Spleen (tissue), 11 donors: Measurements from ENCODE around the gene SDK1. TPM values are rescaled to one million over a fixed set of nuclear protein-coding genes. Genes with fewer than 3 reads are reported as not detected.

Experiments used
- DNase-seq: peaks from one replicate; pipeline ENCODE4 v3.0.0-alpha.2; 2020
- H3K27ac ChIP-seq, 8 donors: fragments of 200-600 bp; sonication (generic) in 7 of 8; 1 replicate in 4 of 8; 2 replicates in 4 of 8; pipeline versions ENCODE4 v1.5.0 to v1.8.0; 2016 to 2021; ENCODE audit warnings: inconsistent platforms in 4 of 8, mild to moderate bottlenecking in 4 of 8, moderate library complexity in 1 of 8
- H3K27me3 ChIP-seq, 7 donors: fragments of 200-600 bp; sonication (generic) in 6 of 7; replicated peaks in 1 of 7; 1 replicate in 4 of 7; 2 replicates in 3 of 7; pipeline versions ENCODE4 v1.5.0 to v1.8.0; 2016 to 2021; ENCODE audit warnings: inconsistent platforms in 3 of 7, mild to moderate bottlenecking in 1 of 7
- H3K36me3 ChIP-seq, 6 donors: fragments of 200-600 bp; sonication (generic) in 5 of 6; 1 replicate in 4 of 6; 2 replicates in 2 of 6; pipeline versions ENCODE4 v1.5.0 to v1.8.0; 2016 to 2021; ENCODE audit warnings: inconsistent platforms in 2 of 6
- H3K4me1 ChIP-seq, 6 donors: fragments of 200-600 bp; sonication (generic) in 5 of 6; 1 replicate in 3 of 6; 2 replicates in 3 of 6; pipeline versions ENCODE4 v1.5.0 to v1.8.0; 2016 to 2021; ENCODE audit warnings: inconsistent platforms in 3 of 6
- H3K4me3 ChIP-seq, 8 donors: fragments of 200-600 bp; sonication (generic) in 7 of 8; 1 replicate in 4 of 8; 2 replicates in 4 of 8; pipeline versions ENCODE4 v1.5.0 to v1.8.0; 2016 to 2021; ENCODE audit warnings: inconsistent platforms in 4 of 8, mild to moderate bottlenecking in 4 of 8, moderate library complexity in 2 of 8
- H3K9me3 ChIP-seq, 8 donors: fragments of 200-600 bp; sonication (generic) in 7 of 8; 1 replicate in 4 of 8; 2 replicates in 4 of 8; pipeline versions ENCODE4 v1.5.0 to v1.8.0; 2016 to 2021; ENCODE audit warnings: inconsistent platforms in 4 of 8
- CTCF ChIP-seq, 11 experiments: fragments of 200-600 bp in 7 of 11; fragments of 450-650 bp in 4 of 11; sonication (generic) in 4 of 11; IDR thresholded peaks in 8 of 11; conservative IDR thresholded peaks in 3 of 11; 1 replicate in 7 of 11; 2 replicates in 4 of 11; pipeline versions ENCODE4 v1.4.0 to v1.8.0; 2016 to 2021; ENCODE audit warnings: antibody characterized with exemption in 11 of 11, inconsistent platforms in 4 of 11, mild to moderate bottlenecking in 1 of 11
- POLR2A ChIP-seq, 3 donors: fragments of 450-650 bp; IDR thresholded peaks; one replicate each; pipeline ENCODE4 v1.5.1; 2017; ENCODE audit warnings: antibody characterized with exemption in 3 of 3, mild to moderate bottlenecking in 1 of 3
- POLR2AphosphoS5 ChIP-seq, 3 donors: sonication (generic); formaldehyde crosslinking; IDR thresholded peaks; one replicate each; pipeline ENCODE4 v1.5.1; 2017; ENCODE audit warnings: antibody characterized with exemption in 3 of 3
- WGBS, 5 donors: extraction: QIAGEN DNeasy Blood & Tissue Kit in 3 of 5; methylation state at CpG; one replicate each; pipeline versions ENCODE4 v1.1.5 to v1.1.7; 2013 to 2018; 5-methylcytosine and 5-hydroxymethylcytosine counted together
- intact Hi-C: fragments of 100-400 bp; cut with DNase I; formaldehyde crosslinking; loops from one replicate; pipeline ENCODE4 v1.15.0; 2023; ENCODE audit warnings: low total_unique reads
- polyA plus RNA-seq, 3 donors: library from polyadenylated mRNA; stranded (reverse); fragments of 200-250 nt; gene quantifications; one replicate each; pipeline ENCODE4 v1.2.1, GENCODE V29; 2013
- total RNA-seq, 7 donors: library from RNA; depleted of rRNA in 3 of 7; stranded (reverse); fragments of >200 nt in 3 of 7; fragmentation: NEBNext Ultra II Directional in 4 of 7; extraction: Animal tissue kit (Norgen Biotek cat#: 25700) in 4 of 7; gene quantifications; one replicate each; pipeline versions ENCODE4 v1.1.0 to v1.2.1, GENCODE V29; 2016 to 2021
- donor health status: healthy with polysubstance abuse.
- donor health status: DM: no; HTN: no; CAD: no; lungs with moderate emphysema.
- donor health status: DM: no; HTN: no; CAD: no.
- donor health status: Bipolar disorder and iron deficiency.
- donor health status: healthy.
- donor health status: DM: no; HTN: no; CAD: no.
- donor health status: DM: yes; HTN: yes; CAD: no.

SDK1 gene
- total and polyA plus RNA-seq, 10 donors = 3.2 to 54.1 (median 35.1) TPM

GRCh38 chr7:3781607-3782006 is 480.6 kb downstream of the SDK1 start:
- 72 to 84% (median 83%) methylated on average over 1 of the region's 1 CpG for WGBS, 5 donors
- no peak for DNase-seq
- no peaks in the 10 kb centered on the region for H3K4me1 ChIP-seq
- H3K9me3 ChIP-seq = peaks cover 0 to 49% (median 30%) of the 10 kb centered on the region in 8 donors
- no peak overlapping the region for H3K27ac ChIP-seq
- no peaks in the 10 kb centered on the region for H3K36me3 ChIP-seq
- H3K27me3 ChIP-seq = peaks cover 0 to 3% (median 0%) of the 10 kb centered on the region in 7 donors
- no peak for TF ChIP-seq POLR2AphosphoS5 (IDR thresholded peaks at IDR 0.05)
- TF ChIP-seq POLR2A (IDR thresholded peaks at IDR 0.05) = no peak
- TF ChIP-seq CTCF (IDR thresholded peaks at IDR 0.05 in 8 of 11, conservative IDR thresholded peaks at IDR 0.05 in 3 of 11) = no peak
- intact Hi-C loops = no loop called here
- H3K4me3 ChIP-seq = no peak overlapping the region

- peak in 2 of 11 experiments; percentile 7 to 33 for TF ChIP-seq CTCF (IDR thresholded peaks at IDR 0.05 in 8 of 11, conservative IDR thresholded peaks at IDR 0.05 in 3 of 11)
- TF ChIP-seq POLR2A (IDR thresholded peaks at IDR 0.05) = no peak
- TF ChIP-seq POLR2AphosphoS5 (IDR thresholded peaks at IDR 0.05) = peak in 1 of 3 donors; percentile 43
- Histone ChIP-seq H3K4me3 (no peak overlapping the region), H3K27ac (no peak overlapping the region), H3K9me3 (peaks cover 0 to 13% (median 2%) of the 10 kb centered on the region in 8 donors), H3K36me3 (no peaks in the 10 kb centered on the region), H3K4me1 (peaks cover 0 to 8% (median 0%) of the 10 kb centered on the region in 6 donors), H3K27me3 (peaks cover 0 to 10% (median 0%) of the 10 kb centered on the region in 7 donors)
- intact Hi-C loops = no loop called here
- no peak for DNase-seq
- 42 to 54% (median 51%) methylated on average over 15 of the region's 15 CpGs for whole genome bisulfite sequencing, 5 donors
These were observed 486.7 kb downstream of the SDK1 start for GRCh38 chr7:3787717-3788264.

GRCh38 chr7:3790803-3791202 is 489.8 kb downstream of the SDK1 start:
- no peak overlapping the region for H3K4me3 ChIP-seq
- H3K4me1 ChIP-seq = peaks cover 0 to 8% (median 0%) of the 10 kb centered on the region in 6 donors
- TF ChIP-seq POLR2A (IDR thresholded peaks at IDR 0.05) (no peak), POLR2AphosphoS5 (IDR thresholded peaks at IDR 0.05) (no peak), CTCF (IDR thresholded peaks at IDR 0.05 in 8 of 11, conservative IDR thresholded peaks at IDR 0.05 in 3 of 11) (no peak)
- no peak for DNase-seq
- H3K36me3 ChIP-seq = no peaks in the 10 kb centered on the region
- H3K27ac ChIP-seq = no peak overlapping the region
- peaks cover 0 to 7% (median 0%) of the 10 kb centered on the region in 7 donors for H3K27me3 ChIP-seq
- WGBS, 5 donors = 81 to 93% (median 87%) methylated on average over 2 of the region's 2 CpGs
- intact Hi-C loops = no loop called here
- H3K9me3 ChIP-seq = no peaks in the 10 kb centered on the region

GRCh38 chr7:3791327-3791726 is 490.3 kb downstream of the SDK1 start:
- Histone ChIP-seq H3K27ac (no peak overlapping the region), H3K27me3 (peaks cover 0 to 7% (median 0%) of the 10 kb centered on the region in 7 donors), H3K4me1 (peaks cover 0 to 8% (median 0%) of the 10 kb centered on the region in 6 donors), H3K36me3 (no peaks in the 10 kb centered on the region), H3K9me3 (no peaks in the 10 kb centered on the region), H3K4me3 (no peak overlapping the region)
- 78 to 86% (median 81%) methylated on average over 9 of the region's 9 CpGs for WGBS, 5 donors
- intact Hi-C loops = no loop called here
- DNase-seq = no peak
- TF ChIP-seq POLR2A (IDR thresholded peaks at IDR 0.05) (no peak), CTCF (IDR thresholded peaks at IDR 0.05 in 8 of 11, conservative IDR thresholded peaks at IDR 0.05 in 3 of 11) (no peak), POLR2AphosphoS5 (IDR thresholded peaks at IDR 0.05) (no peak)
